Stomach (tissue), 4 donors: ENCODE data around the gene NXT1.

ENCODE experiments used
- EP300 ChIP-seq: sonication (generic); formaldehyde crosslinking; IDR thresholded peaks from one replicate; pipeline ENCODE4 v1.6.1; 2017; ENCODE audit warnings: antibody characterized with exemption
- POLR2AphosphoS5 ChIP-seq, 3 donors: sonication (generic); formaldehyde crosslinking; IDR thresholded peaks; one replicate each; pipeline ENCODE4 v1.6.1; 2016; ENCODE audit warnings: antibody characterized with exemption in 3 of 3
- TF ChIP-seq, protein P1 (sequence below), 7 experiments: fragments of 450-650 bp in 4 of 7; fragments of 200-600 bp in 3 of 7; sonication (generic) in 3 of 7; IDR thresholded peaks; one replicate each; pipeline ENCODE4 v1.5.1; 2016 to 2019; ENCODE audit warnings: antibody characterized with exemption in 7 of 7, control low read depth in 2 of 7, mild to moderate bottlenecking in 1 of 7

DNA sequence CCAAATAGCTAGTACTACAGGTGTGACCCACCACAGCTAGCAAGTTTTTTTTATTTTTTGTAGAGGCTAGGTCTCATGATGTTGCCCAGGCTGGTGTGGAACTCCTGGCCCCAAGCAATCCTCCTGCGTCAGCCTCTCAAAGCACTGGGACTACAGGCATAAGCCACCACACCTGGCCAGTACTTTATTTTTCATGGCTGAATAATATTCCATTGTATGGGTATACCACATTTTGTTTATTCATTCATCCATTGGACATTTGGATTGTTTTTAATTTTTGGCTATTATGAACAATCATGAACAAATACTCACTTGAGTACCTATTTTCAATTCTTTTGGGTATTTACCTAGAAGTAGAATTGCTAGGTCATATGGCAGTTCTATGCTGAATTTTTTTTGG, 7.0 kb upstream of the NXT1 start:
- TF ChIP-seq POLR2AphosphoS5 (IDR thresholded peaks at IDR 0.05) (no peak), EP300 (no peak)
- TF ChIP-seq, protein P1, sequence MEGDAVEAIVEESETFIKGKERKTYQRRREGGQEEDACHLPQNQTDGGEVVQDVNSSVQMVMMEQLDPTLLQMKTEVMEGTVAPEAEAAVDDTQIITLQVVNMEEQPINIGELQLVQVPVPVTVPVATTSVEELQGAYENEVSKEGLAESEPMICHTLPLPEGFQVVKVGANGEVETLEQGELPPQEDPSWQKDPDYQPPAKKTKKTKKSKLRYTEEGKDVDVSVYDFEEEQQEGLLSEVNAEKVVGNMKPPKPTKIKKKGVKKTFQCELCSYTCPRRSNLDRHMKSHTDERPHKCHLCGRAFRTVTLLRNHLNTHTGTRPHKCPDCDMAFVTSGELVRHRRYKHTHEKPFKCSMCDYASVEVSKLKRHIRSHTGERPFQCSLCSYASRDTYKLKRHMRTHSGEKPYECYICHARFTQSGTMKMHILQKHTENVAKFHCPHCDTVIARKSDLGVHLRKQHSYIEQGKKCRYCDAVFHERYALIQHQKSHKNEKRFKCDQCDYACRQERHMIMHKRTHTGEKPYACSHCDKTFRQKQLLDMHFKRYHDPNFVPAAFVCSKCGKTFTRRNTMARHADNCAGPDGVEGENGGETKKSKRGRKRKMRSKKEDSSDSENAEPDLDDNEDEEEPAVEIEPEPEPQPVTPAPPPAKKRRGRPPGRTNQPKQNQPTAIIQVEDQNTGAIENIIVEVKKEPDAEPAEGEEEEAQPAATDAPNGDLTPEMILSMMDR (IDR thresholded peaks at IDR 0.05): no peak
